Activated CD4-positive, alpha-beta T cell treated with anti-CD3 and anti-CD28 coated beads, Interleukin-10, Interleukin-2, amounts not matched to agents 100 ng/mL and 50 ng/mL, durations not matched to agents 16 hours and 8 hours (primary cell): ENCODE measurements around the gene MOB3B.

ENCODE experiments used
- DNase-seq: peaks from one replicate; pipeline ENCODE4 v3.0.0-alpha.2; 2020

The MOB3B gene

DNA sequence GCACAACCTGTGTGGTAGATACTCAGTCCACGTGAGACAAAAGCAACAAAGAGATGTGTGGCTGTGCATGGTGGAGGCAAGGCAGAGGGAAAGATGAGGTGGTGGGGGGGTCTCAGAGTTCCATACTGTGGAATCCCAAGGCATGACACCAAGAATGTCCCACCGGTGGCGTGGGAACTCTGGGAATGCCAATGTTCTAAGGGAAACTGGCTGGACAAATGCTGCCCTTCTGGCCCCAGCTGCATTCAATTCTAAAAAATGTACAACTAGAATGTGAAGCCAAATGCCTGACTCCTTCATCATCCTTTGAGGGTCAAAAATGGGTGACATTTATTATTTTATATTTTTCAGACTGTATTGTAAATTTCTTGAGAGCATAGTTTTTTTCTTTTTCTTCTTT lies 174.4 kb downstream of the MOB3B start:
- no peak for DNase-seq

- DNase-seq, result peak; percentile 16
Observed at GRCh38 chr9:27353474-27354229, 176.0 kb downstream of the MOB3B start.

DNA sequence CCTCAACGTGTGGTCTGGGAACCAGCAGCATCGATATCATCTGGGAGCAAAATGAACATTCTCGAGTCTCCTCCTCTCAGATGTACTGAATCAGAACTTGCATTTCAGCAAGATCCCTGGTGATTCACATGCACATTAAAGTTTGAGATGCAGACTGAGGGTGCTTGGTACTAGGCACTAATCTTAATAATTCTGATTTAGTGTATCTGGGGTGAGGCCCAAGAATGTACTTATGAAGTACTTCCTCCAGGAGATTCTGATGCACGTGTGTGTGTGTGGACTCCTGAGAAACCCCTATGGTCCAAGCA lies 176.5 kb downstream of the MOB3B start:
- DNase-seq, result no peak

DNA sequence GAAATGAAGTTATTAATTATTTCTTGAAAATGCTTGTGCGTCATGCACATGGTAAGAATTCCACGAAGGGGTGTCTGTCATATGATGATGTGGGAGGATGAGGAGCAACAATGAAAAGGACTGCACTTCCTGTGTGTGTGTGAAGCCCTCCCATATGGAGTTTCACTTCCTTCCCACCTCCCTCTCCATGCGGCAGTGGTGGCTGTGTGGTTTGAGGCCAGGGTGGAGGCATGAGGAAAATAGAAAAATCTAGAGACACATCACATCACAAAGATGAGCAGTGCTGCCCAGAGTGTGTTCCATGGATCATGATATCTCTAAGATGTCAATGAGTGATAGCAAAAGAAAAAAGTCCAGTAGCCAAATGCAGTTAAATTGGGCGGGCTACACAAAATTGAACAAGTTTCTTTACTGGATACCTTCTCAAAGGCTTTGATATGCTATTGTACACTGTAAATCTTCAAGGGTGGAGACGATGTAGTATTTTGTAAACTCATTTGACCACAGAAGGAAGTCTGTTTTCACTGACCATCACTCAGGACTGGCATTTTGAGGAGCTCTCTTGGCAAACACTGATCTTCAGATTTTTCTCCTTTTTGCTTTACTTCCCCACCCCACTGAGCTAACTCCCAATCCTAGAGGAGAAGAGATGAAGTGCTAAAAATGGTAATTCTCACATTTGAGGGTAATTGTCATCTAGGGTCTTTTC lies 177.0 kb downstream of the MOB3B start:
- peak; percentile 40 for DNase-seq

DNA sequence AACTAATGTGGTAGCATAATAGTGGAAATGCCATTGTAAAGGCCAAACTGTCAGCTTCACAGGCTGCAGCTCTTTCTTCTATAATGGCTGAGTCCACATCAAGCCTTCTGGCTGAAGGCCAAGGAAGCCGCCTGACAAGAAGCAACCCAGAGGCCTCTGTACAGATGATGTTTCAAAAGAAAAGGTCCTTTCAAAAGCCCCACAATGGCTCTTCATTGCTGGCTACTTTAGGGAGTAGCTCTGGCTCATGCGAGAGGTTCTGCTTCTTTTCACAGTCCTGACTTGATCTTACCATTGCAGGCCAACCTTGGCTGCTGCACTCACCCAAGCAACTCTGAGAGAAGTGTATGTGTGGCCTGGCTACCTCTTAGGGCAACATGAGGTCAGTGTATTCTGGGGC lies 178.2 kb downstream of the MOB3B start:
- no peak for DNase-seq

- no peak for DNase-seq
Observed at GRCh38 chr9:27350382-27350976, 179.1 kb downstream of the MOB3B start.

DNA sequence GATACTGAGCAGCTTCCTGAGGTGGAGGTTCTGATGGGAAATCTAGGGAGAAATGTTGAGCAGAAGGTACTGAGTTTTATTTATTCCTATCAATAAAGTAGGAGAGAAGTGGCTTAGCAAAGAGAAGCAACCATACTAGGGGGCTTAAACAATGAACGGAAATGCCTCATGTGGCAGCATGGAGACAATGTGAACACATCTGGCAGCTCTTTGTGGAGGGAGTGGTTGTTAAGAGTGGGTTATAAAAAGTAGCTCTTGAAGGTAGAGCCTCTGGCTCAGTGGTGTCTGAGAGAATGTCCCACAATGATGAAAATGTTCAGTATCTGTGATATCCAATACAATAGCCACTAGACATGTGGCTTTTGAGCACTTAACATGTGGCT lies 179.9 kb downstream of the MOB3B start:
- no peak for DNase-seq

- DNase-seq, result no peak
Observed at GRCh38 chr9:27348785-27349697, 180.6 kb downstream of the MOB3B start.

DNA sequence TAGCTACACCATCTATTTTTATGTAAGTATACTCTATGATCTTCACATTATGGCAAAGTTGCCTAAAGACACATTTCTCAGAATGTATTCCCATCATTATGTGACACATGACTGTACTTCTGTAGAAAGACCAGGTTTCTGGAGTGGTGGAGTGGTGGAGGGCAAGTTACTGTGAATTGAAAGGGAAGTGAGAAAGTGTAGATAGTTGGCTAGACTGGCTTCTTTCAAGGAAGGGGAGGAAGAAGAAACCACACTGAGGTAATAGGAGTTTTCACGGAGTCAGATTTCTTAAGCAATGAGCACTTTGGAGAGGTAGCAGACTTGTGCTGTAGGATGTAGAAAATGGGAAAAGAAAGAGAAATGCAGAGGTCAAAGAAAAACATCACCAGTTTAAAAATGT lies 181.7 kb downstream of the MOB3B start:
- DNase-seq, result no peak

DNA sequence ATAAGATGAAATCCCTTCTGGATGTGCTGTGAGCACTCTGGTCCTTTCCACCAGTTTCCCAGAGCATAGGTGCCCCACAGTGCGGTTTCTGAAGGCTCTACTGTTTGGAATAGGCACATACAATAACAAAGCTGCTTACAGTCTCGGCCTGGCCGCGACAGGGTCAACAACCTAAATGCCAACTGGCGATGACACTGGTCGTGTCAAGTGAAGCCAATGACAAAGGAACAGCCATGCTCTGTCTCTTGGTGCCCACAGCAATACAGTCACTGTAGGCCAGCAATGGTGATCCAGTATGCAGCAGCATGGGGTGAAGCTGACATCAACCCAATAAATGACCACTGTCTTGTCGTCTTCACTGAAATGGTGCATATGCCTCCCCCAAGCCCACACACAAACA lies 184.8 kb downstream of the MOB3B start:
- no peak for DNase-seq

DNA sequence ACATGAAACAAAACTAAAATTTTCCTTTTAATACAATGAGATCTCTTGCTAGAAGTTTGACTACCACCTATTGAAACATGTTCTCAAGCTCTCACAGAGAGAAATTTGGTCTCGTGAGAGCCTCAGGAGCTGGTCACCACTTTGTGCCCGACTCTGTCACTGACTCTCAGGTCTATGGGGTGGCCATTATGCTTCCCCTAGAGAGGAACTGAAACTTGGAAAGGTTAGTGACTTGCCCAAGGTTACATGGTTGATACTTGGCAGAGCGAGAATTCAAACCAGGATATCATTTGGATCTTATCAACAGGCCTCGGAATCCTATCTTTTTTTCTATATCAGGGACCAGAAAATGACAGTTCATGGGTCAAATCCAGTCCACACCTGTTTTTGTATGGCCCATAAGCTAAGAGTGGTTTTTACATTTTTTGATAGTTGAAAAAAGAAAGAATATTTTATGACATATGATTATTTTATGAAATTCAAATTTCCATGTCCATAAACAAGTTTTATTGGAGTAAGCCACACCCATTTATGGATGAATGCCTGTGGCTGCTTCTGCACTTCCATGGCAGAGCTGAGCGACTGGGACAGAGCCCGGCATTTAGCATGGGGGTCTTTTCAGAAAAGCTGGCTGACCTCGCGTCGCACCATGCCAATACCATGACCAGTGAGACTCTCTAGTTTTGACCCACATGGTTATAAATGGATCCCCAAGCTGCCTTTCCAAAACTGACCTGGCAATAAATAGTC lies 187.9 kb downstream of the MOB3B start:
- DNase-seq, result no peak

DNA sequence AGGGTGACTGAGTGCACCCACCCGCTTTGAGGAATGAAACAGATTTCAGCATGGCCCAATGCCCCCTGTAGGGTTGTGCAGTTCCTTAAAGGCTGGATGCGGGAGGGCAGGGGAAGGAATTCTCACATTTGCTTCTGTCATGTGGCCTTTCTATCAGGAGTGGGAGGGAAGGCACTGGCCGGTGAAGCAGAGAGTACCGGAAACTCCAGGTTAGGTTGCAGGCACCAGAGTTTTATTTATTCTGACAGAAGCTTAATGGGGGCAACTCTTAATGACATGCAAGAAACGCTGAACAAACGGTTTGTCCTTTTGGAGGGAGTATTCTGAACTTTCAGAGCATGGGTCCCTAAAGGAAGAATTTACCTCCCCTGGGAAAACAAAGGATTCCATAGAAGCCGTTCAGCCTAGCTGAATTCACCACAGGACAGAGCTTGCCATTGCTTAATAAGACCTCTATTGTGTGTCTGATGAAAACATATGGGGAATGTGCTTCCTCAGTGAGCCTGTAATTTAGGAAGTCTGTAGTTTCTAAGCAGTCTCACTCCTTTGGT lies 188.6 kb downstream of the MOB3B start:
- no peak for DNase-seq

DNA sequence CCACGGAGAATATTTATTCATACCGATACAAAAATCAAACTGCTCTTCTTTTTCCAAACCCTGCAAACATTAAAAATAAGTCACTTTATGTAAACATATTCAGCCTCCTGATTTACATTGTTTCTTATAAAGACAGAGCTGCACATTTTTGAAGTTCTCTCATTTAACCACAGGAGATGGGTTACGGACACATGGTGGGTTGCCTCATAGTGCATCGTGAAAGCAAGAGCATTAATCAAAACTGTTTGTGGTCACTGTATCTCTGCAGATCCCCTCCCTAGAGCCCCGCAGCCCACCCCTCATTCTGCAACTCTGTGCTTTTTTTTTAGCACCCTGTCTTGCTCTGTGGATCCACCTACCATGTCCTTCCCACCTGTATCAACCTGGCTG lies 189.3 kb downstream of the MOB3B start:
- no peak for DNase-seq

GRCh38 chr9:27339661-27340284 lies 189.8 kb downstream of the MOB3B start:
- no peak for DNase-seq

DNA sequence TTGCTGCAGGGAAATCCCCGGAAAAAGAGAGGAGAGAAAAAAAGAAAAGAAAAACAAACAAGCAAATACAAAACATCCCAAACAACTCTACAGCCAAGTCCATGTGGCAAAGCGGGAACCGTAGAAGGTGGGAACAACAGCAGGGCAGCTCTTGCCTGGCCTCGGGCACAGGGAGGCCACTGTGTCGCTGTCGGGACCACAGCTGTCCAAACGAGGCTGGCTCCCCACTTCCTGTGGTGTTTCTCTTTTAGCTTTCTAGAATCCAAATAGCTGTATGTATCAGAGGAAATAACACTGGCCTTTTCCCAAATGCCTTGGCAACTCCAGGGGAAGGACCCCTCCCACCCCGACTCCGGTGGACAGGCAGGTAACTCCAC lies 191.1 kb downstream of the MOB3B start:
- no peak for DNase-seq

DNA sequence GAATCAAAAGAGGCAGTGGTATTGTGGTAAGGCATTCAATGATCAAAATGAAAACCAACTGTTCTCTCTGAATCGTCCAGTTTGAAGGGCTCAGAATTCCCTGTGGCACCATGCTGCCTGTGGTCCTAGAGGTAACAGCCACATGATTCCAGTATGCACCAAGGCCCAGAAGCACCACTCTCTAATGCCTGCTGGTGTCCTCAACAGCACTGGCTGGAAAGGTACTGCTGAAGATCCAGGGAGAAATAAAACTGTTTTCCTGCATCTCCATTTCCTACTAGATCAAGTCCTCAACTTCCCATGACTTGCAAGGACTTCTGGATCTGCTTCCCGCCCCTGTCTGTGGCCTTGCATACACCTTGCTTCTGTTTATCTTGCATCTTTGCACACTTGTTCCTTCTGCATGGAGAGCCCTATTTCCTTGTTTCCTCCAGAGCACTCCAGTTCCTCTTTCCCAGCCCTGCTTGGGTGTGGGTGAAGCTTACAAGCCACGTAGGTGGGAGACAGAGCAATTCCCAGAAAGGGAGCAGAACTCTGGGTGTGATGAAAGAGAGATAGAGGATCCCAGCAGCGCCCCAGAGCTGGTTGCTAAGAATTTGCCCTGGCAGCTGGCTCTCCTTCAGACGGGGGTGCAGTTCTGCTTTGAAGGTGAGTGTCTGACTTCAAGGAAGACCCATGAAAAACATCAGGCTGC lies 191.6 kb downstream of the MOB3B start:
- no peak for DNase-seq

GRCh38 chr9:27337236-27337635 lies 192.4 kb downstream of the MOB3B start:
- DNase-seq, result no peak

DNA sequence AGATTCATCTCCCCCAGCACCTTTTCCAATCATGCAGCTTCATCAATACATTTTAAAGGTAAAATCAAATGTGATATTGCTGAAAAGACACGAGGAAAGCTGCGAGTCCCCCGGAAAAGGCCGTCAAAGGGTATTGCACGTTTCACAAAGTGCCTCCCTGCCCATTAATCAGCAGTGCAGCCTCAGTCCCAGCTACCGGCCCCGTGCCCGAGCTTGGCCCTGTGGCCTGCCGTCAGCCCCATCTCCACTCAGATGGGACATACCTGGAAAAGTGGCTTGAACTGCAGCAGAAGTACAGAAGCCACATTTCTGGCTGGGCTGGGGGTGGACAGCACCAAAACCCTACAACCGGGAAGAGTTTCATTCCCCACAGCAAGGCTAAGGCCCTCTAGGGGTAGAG lies 192.8 kb downstream of the MOB3B start:
- DNase-seq, result no peak

GRCh38 chr9:27336126-27336525 lies 193.5 kb downstream of the MOB3B start:
- DNase-seq, result no peak

DNA sequence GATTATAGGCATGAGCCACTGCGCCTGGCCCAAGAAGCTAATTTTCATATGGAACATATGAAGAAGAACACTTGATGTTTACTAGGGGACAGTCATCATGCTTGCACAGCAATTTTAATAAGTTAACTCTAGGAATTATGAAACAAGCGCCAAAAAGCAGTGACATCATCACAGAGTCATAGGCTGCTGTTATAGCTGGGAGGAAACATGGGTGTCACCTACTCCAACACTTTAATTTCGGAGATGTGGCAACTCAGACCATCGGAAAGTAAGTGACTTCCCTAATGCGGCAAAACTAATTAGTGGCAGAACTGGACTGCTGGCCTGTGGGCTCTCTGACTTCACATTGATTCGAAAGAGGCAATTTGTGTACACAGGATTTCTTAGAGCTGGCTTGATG lies 194.5 kb downstream of the MOB3B start:
- no peak for DNase-seq
